IMR-90 (cell line): Measurements from ENCODE around the gene CCDC28B. TPM values are rescaled to one million over a fixed set of nuclear protein-coding genes. Genes with fewer than 3 reads are reported as not detected.

Source experiments
- ATAC-seq: fragments of 200-7000 bp; cut with Tn5 transposase; 2 replicates; pipeline ENCODE4 v1.9.1; 2020; ENCODE audit warnings: low read depth, mild to moderate bottlenecking, moderate library complexity
- BruUV-seq: library from RNA; stranded (reverse); fragments of 400-500 nt; replicated peaks from 2 replicates; lab custom pipeline; 2021; lab: Mats Ljungman, UMichigan
- CTCF ChIA-PET: fragments of 300-600 bp; formaldehyde crosslinking; extraction: SDS; loops from one replicate; lab custom pipeline; 2021; ENCODE audit warnings: antibody characterized with exemption; lab: Yijun Ruan, JAX
- POLR2A ChIA-PET: fragments of 300-600 bp; sonication (Branson Sonifier 250); formaldehyde crosslinking; loops from one replicate; lab custom pipeline; 2022; ENCODE audit warnings: antibody characterized with exemption; ENCODE audit not compliant: unreplicated experiment; lab: Charles Lee
- DNase-seq: peaks from one replicate; pipeline ENCODE4 v3.0.0; 2013
- H2AFZ ChIP-seq: replicated peaks from 2 replicates; pipeline ENCODE3; 2013; ENCODE audit warnings: low read length, mild to moderate bottlenecking; ENCODE audit not compliant: poor library complexity
- H2AK5ac ChIP-seq: 2 replicates; pipeline ENCODE4 v1.6.1; 2013; ENCODE audit warnings: low read depth, low read length, inconsistent platforms
- H2AK9ac ChIP-seq: replicated peaks from 2 replicates; pipeline ENCODE3; 2013; ENCODE audit warnings: mild to moderate bottlenecking, low read depth, low read length, moderate library complexity; ENCODE audit not compliant: poor library complexity
- H2BK120ac ChIP-seq: 2 replicates; pipeline ENCODE4 v1.6.1; 2013; ENCODE audit warnings: low read depth, low read length, inconsistent platforms
- H2BK15ac ChIP-seq: 3 replicates; pipeline ENCODE4 v1.6.1; 2013; ENCODE audit warnings: low read depth, low read length, inconsistent platforms
- H2BK20ac ChIP-seq: 2 replicates; pipeline ENCODE4 v1.6.1; 2013; ENCODE audit warnings: low read depth, mild to moderate bottlenecking, inconsistent platforms, low read length, moderate library complexity
- H2BK5ac ChIP-seq: 2 replicates; pipeline ENCODE4 v1.6.1; 2013; ENCODE audit warnings: mild to moderate bottlenecking, low read depth, low read length, inconsistent platforms; ENCODE audit not compliant: poor library complexity, severe bottlenecking
- H3K14ac ChIP-seq: replicated peaks from 2 replicates; pipeline ENCODE4 v1.6.1; 2013; ENCODE audit warnings: low read depth, low read length, inconsistent platforms
- H3K18ac ChIP-seq: 2 replicates; pipeline ENCODE4 v1.6.1; 2013; ENCODE audit warnings: low read depth, low read length, control low read depth
- H3K23ac ChIP-seq: 2 replicates; pipeline ENCODE4 v1.6.1; 2013; ENCODE audit warnings: low read depth, low read length, inconsistent platforms
- H3K27ac ChIP-seq: 2 replicates; pipeline ENCODE4 v1.5.1; 2013; ENCODE audit warnings: mild to moderate bottlenecking, control low read depth, low read length; ENCODE audit not compliant: insufficient read depth
- H3K27me3 ChIP-seq: 2 replicates; pipeline ENCODE4 v1.6.1; 2013; ENCODE audit warnings: low read length; ENCODE audit not compliant: control insufficient read depth, insufficient read depth
- H3K36me3 ChIP-seq: 2 replicates; pipeline ENCODE4 v1.6.1; 2013; ENCODE audit warnings: low read length, mixed read lengths; ENCODE audit not compliant: control insufficient read depth, insufficient read depth
- H3K4ac ChIP-seq: 2 replicates; pipeline ENCODE4 v1.6.1; 2013; ENCODE audit warnings: low read depth, low read length, inconsistent platforms
- H3K4me1 ChIP-seq: 2 replicates; pipeline ENCODE4 v1.6.1; 2013; ENCODE audit warnings: low read length, mixed read lengths; ENCODE audit not compliant: control insufficient read depth, insufficient read depth
- H3K4me2 ChIP-seq: 2 replicates; pipeline ENCODE4 v1.6.1; 2013; ENCODE audit warnings: low read depth, mild to moderate bottlenecking, control low read depth, low read length, moderate library complexity
- H3K4me3 ChIP-seq: 2 replicates; pipeline ENCODE4 v1.5.1; 2013; ENCODE audit warnings: low read depth, mild to moderate bottlenecking, control low read depth, low read length, moderate library complexity; ENCODE audit not compliant: insufficient read depth
- H3K56ac ChIP-seq: 2 replicates; pipeline ENCODE4 v1.6.1; 2013; ENCODE audit warnings: low read length, inconsistent platforms; ENCODE audit not compliant: insufficient read depth; ENCODE audit errors: extremely low read depth
- H3K79me1 ChIP-seq, 2 experiments: 2 replicates each; pipeline ENCODE4 v1.6.1; 2013; ENCODE audit warnings: low read length in 2 of 2, inconsistent platforms in 1 of 2, low read depth in 1 of 2
- H3K9ac ChIP-seq: 2 replicates; pipeline ENCODE4 v1.6.1; 2013; ENCODE audit warnings: low read depth, low read length, control low read depth
- H3K9me1 ChIP-seq: 2 replicates; pipeline ENCODE4 v1.6.1; 2013; ENCODE audit warnings: low read length, inconsistent platforms; ENCODE audit not compliant: insufficient read depth
- H3K9me3 ChIP-seq: 2 replicates; pipeline ENCODE4 v1.6.1; 2013; ENCODE audit warnings: low read length; ENCODE audit not compliant: control insufficient read depth, insufficient read depth
- H4K20me1 ChIP-seq: 2 replicates; pipeline ENCODE4 v1.6.1; 2013; ENCODE audit warnings: low read length, inconsistent platforms; ENCODE audit not compliant: insufficient read depth
- H4K5ac ChIP-seq: 2 replicates; pipeline ENCODE4 v1.6.1; 2013; ENCODE audit warnings: mild to moderate bottlenecking, low read depth, low read length, control low read depth
- H4K8ac ChIP-seq, 2 experiments: 2 replicates each; pipeline ENCODE4 v1.6.1; 2013; ENCODE audit warnings: low read depth in 2 of 2, low read length in 2 of 2, control low read depth in 1 of 2, inconsistent platforms in 1 of 2
- H4K91ac ChIP-seq: 2 replicates; pipeline ENCODE4 v1.6.1; 2013; ENCODE audit warnings: low read depth, low read length, inconsistent platforms; ENCODE audit not compliant: insufficient read depth
- BHLHE40 ChIP-seq: fragments of 150-350 bp; IDR thresholded peaks from 2 replicates; pipeline ENCODE4 v1.6.1; 2016; ENCODE audit warnings: mild to moderate bottlenecking, low read depth, low read length
- FOS ChIP-seq: fragments of 150-350 bp; IDR thresholded peaks from 2 replicates; pipeline ENCODE4 v1.6.1; 2016; ENCODE audit warnings: low read depth, low read length
- MAZ ChIP-seq: IDR thresholded peaks from 2 replicates; pipeline ENCODE4 v1.6.1; 2012; ENCODE audit warnings: low read depth, mild to moderate bottlenecking, low read length, improper control_type of control experiment, moderate library complexity, borderline replicate concordance
- SMC3 ChIP-seq: fragments of 150-350 bp; IDR thresholded peaks from 2 replicates; pipeline ENCODE4 v1.6.1; 2016; ENCODE audit warnings: low read depth, mild to moderate bottlenecking, antibody characterized with exemption, low read length, moderate library complexity
- WGBS, 2 experiments: methylation state at CpG; one replicate each; pipeline versions ENCODE4 v1.1.5 to v1.1.7; 2013; ENCODE audit warnings: missing lambda C conversion rate in 2 of 2; ENCODE audit not compliant: insufficient read length in 1 of 2; ENCODE audit errors: extremely low coverage in 2 of 2; 5-methylcytosine and 5-hydroxymethylcytosine counted together
- dilution Hi-C: fragments of 300-500 bp; cut with HindIII; formaldehyde crosslinking; loops from one replicate; pipeline ENCODE4 v1.14.3; 2018; ENCODE audit warnings: low sequenced_read_pairs; ENCODE audit not compliant: unreplicated experiment
- in situ Hi-C: fragments of 300-500 bp; cut with MboI; formaldehyde crosslinking; loops from 3 replicates; pipeline ENCODE4 v1.14.3; 2019; ENCODE audit warnings: low sequenced_read_pairs, inconsistent platforms, mixed read lengths
- intact Hi-C: fragments of 100-400 bp; cut with micrococcal nuclease; formaldehyde crosslinking; loops from 2 replicates; pipeline ENCODE4 v1.10.0; 2022
- polyA plus RNA-seq, 3 experiments: library from polyadenylated mRNA; depleted of rRNA; stranded (reverse); fragments of >200 nt; gene quantifications; 2 replicates each; pipeline ENCODE4 v1.2.3, GENCODE V29; 2012; ENCODE audit warnings: low replicate concordance in 1 of 3
- total RNA-seq: library from RNA; depleted of rRNA; stranded (reverse); fragments of >200 nt; gene quantifications from 2 replicates; pipeline ENCODE4 v1.2.3, GENCODE V29; 2012
- TF ChIP-seq, protein P1 (sequence below): fragments of 150-350 bp; IDR thresholded peaks from 2 replicates; pipeline ENCODE4 v1.6.1; 2016; ENCODE audit warnings: low read depth, mild to moderate bottlenecking, low read length, moderate library complexity, borderline replicate concordance

Gene CCDC28B
- total and polyA plus RNA-seq, 2 of the 4 experiments (the other 2 are of a cell fraction) = 17.2 to 18.4 TPM

- intact Hi-C loops (no loop called here), in situ Hi-C loops (no loop called here)
These were observed 38.9 kb downstream of the CCDC28B start for GRCh38 chr1:32239337-32239736.

More at GRCh38 chr1:32239337-32239736, 38.9 kb downstream of the CCDC28B start:
- BruUV-seq = no TSS peak
- H2BK15ac ChIP-seq = no peak overlapping the region
- peaks cover 0 to 35% of the 10 kb centered on the region in 2 experiments; a peak in 2 of 4 replicates for H3K79me1 ChIP-seq
- no peaks in the 10 kb centered on the region for H4K20me1 ChIP-seq
- no peak overlapping the region for H3K18ac ChIP-seq
- no peaks in the 10 kb centered on the region for H3K27me3 ChIP-seq
- H4K5ac ChIP-seq = no peak overlapping the region
- no peak overlapping the region for H3K23ac ChIP-seq
- peak overlapping the region; percentile 89 for H2AFZ ChIP-seq
- dilution Hi-C loops = no loop called here
- POLR2A ChIA-PET = no interaction called here
- no peak overlapping the region for H2BK20ac ChIP-seq
- no peak overlapping the region for H4K8ac ChIP-seq
- no peak for TF ChIP-seq FOS
- no peak for TF ChIP-seq BHLHE40
- no peak for TF ChIP-seq MAZ
- no peak for TF ChIP-seq SMC3
- TF ChIP-seq, protein P1, sequence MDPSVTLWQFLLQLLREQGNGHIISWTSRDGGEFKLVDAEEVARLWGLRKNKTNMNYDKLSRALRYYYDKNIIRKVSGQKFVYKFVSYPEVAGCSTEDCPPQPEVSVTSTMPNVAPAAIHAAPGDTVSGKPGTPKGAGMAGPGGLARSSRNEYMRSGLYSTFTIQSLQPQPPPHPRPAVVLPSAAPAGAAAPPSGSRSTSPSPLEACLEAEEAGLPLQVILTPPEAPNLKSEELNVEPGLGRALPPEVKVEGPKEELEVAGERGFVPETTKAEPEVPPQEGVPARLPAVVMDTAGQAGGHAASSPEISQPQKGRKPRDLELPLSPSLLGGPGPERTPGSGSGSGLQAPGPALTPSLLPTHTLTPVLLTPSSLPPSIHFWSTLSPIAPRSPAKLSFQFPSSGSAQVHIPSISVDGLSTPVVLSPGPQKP = no peak
- peak overlapping the region; percentile 50 for H4K91ac ChIP-seq
- no peak overlapping the region for H3K56ac ChIP-seq
- H3K27ac ChIP-seq = no peak overlapping the region
- no peak overlapping the region for H3K4me2 ChIP-seq
- no peaks in the 10 kb centered on the region for H3K9me3 ChIP-seq
- H3K9me1 ChIP-seq = peaks cover 19% of the 10 kb centered on the region
- H2BK120ac ChIP-seq = peak overlapping the region; percentile 68; the same call in 1 of the 2 replicates
- DNase-seq = no peak
- peak overlapping the region; percentile 51; the same call in 1 of the 2 replicates for H2AK5ac ChIP-seq
- no peak overlapping the region for H3K4ac ChIP-seq
- H3K36me3 ChIP-seq = peaks cover 2% of the 10 kb centered on the region; the same call in 1 of the 2 replicates
- no CpG with 5 or more reads among the region's 4 CpGs for WGBS, 2 experiments
- no peak for ATAC-seq
- CTCF ChIA-PET = interaction anchor here (1.7 kb wide), 1 partner anchor 24 kb away, joined by 5 read pairs; no protein-coding TSS in a partner anchor
- peak overlapping the region; percentile 92 for H2AK9ac ChIP-seq
- no peak overlapping the region for H2BK5ac ChIP-seq
- peaks cover 18% of the 10 kb centered on the region for H3K4me1 ChIP-seq
- H3K14ac ChIP-seq = no peak overlapping the region
- no peak overlapping the region for H3K4me3 ChIP-seq
- H3K9ac ChIP-seq = no peak overlapping the region
